Activated T-cell treated with anti-CD3 and anti-CD28 coated beads for 1 hour (primary cell): ENCODE data around the gene FAM222B.
A peak's percentile ranks its signal among the peaks of the same experiment; 100 is the strongest.
"Not testable (repeated sequence)": the region's sequence is repeated elsewhere in the genome, so short reads cannot be mapped to it uniquely, and the experiment has no call there.

Experiments
- DNase-seq: peaks from one replicate; pipeline ENCODE4 v3.0.0-alpha.2; 2020; ENCODE audit warnings: low read depth

Gene FAM222B

DNA sequence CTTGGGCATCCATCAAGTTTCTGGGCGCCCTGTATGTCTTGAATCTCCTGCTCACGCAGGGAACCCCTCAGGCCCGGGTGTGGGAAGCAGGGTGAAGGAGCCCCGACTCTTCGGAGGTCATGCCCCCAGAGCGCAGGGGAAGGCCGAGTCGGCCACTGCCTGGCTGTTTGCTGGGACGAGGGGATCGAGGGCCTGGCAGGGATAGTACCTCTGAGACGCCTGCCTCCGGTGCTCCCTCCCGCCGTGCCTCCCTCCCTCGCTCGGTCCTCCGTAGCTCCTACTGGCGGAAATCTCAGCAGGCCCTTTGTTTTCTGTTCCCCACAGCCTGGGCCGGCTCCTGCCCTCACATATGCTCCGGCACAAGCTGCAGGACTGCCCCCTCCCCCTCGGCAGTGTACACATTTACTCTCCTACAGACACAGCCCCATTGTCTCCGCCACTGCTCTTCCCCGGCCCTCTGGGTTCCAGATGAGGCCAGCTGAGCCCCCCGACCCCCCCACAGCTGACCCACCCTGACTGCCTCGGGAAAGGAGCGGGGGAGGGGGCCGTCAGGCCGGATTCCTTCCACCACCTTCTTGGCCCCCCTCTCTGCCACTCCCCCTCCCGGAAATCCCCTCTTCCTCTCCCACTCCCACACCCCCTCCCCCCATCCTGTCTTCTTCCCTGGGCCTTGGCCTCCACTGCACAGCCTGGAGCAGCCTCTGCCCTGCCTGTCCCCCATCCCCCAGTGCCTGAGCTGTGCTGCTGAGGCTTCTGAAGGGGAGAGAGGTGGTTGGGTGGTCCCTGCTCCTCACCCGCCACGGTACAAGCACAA is 97.4 kb downstream of the FAM222B start:
- no peak for DNase-seq

DNA sequence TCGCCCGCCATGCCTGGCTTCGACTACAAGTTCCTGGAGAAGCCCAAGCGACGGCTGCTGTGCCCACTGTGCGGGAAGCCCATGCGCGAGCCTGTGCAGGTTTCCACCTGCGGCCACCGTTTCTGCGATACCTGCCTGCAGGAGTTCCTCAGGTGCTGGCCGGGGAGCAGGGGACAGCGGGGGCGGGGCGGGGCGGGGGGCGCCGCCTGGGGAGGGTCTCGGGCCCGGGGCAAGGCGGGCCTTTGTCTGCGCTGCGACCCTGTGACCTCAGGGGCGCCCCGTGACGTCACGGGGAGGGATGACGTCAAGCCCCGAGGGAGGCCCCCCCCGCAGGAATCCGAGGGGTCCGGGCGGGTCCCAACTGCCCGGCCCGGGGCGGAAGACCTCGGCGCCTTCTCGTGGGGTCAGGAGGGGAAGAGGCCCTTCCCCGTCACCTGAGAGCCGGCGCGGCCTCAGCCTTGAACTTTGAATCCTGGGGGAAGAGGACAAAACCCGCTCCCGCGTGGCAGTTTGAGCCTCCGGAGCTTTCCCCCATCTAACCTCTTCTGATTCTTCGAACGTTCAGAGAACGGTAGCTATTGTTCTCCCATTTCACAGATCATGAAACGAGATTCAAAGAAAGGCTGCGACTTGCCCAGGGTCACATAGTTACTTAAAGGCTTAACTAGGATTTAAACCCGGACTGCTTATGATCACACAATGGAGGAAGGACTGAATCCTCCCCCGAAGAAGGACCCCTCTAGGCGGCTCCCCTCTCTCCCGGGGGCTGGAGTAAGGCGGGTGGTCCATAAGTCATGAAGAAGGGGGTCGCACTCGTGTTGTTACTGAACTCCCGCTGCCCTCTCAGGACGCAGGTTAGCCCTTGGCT is 98.3 kb downstream of the FAM222B start:
- DNase-seq, result peak; percentile 52

DNA sequence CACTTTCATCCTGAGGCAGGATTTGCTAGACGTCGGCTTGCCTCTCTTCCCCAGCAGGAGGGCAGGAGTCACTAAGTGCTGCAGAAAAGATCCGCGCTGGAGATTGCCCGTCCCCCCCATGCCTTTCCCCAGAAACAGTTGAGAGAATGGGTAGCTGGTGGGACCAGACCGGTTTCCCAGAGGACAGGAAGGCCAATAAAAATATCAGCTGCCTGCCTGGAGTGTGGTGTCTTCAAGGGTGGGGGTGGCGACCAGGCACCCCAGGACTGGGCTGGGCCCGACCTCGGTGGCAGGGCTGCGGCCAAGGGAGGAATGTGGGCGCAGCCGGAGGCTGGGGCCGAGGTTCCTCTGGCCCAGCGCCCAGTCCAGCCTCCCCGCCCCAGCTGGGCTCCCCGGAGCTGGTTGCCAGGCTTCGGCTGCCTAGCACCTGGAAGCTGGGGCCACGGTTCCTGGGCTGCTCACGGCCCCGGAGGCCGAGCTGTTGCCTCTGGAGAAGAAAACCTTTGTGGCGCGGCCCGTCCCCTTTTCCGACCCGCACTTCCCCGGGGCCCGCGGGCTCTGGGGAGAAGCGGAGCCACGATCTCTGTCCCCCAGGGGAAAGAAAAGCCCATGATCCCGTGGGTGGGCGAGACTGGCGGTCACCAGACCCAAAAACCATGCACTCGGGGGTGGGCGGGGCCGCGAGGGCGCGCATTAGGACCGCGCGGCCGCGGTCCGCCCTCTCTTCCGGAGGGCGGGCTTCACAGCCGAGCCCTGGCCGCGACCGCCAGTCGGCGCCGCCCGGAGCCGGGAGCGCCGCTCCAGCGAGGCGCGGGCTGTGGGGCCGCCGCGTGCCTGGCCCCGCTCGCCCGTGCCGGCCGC is 99.1 kb downstream of the FAM222B start, which contains the start of gene TRAF4:
TSS of gene TRAF4 (plus strand) at position 769 of the 861 bp plus-strand sequence. CDS start 102 bp downstream, outside the sequence.
- peak; percentile 69 for DNase-seq

DNA sequence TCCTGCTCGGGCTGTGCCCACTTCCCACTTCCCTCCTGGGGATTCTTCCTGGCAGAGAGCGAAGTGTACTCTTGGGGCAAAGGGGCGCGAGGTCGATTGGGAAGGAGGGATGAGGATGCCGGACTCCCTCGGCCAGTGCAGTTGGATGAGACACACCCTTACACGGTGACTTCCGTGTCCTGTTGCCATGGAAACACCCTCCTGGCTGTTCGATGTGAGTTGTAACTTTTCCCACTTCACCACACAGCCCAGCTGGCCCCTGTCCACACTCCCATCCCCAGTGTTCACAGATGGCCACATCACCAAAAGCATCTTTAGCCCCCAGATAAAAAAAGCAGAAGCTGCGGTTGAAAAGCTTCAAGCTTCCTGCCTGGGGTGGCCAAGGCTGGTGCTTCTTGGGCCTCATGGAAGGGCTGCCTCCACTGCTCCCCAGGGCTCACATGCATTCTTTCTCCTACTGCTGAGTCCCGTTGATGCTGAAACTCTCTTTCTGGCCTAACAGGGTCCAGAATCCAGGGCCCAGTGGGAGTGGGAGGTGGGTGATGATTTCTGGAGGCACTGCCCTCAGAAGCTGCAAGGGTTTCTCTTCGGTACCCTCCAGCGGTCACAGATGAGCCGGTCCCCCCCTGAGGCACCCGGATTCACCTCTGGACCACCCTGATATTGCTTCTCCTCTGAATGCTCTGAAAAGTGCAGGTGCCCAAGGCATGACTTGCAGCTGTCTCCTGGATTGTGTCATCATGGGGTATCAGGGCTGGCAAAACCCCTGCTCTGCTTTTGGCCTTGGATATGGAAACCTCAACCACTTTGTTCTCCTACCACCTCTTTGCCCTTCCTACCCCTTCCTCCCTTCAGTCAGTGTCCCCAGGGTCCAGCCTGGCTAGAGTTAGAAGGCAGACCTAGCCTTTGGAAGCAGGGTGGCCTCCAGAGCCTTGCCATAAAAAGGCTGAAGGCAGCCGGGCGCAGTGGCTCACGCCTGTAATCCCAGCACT is 100.9 kb downstream of the FAM222B start:
- no peak for DNase-seq

DNA sequence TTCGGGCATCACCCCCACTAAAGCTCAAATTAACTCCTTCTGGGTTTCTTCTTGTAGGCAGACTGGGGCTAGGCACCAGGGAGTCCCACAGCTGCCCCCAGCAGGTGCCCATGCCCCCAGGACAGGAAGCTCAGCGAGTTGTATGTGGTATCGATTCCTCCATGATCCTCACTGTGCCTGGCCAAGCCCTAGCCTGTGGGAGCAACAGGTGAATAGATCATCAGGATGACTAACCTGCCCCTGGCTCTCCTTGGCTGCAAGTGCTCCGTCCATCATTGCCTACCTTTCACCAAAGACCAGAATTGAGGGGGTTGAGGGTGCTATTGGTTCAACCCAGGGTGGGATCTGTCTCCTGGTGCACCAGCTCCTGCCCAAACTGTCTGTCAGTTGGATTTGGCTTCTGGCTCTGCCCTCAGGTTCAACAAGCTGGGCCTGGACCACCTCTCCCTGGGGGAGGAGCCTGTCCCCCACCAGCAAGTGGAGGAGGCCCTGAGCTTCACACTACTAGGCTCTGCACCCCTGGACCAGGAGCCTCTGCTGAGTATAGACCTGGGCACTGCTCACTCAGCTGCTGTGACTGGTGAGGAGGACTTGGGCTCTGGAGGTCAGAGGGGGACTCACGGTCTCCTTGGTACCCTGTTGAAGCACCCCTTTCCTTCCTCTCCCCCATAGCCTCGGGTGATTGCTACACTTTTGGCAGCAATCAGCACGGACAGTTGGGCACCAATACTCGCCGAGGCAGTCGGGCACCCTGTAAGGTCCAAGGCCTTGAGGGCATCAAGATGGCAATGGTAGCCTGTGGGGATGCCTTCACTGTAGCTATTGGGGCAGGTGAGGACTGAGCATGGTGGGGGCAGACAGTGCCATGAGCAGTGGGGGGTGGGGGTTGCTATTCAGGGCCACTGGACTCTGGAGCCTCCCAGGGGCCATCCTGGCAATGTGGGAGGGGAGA is 101.9 kb downstream of the FAM222B start:
- DNase-seq, result no peak

DNA sequence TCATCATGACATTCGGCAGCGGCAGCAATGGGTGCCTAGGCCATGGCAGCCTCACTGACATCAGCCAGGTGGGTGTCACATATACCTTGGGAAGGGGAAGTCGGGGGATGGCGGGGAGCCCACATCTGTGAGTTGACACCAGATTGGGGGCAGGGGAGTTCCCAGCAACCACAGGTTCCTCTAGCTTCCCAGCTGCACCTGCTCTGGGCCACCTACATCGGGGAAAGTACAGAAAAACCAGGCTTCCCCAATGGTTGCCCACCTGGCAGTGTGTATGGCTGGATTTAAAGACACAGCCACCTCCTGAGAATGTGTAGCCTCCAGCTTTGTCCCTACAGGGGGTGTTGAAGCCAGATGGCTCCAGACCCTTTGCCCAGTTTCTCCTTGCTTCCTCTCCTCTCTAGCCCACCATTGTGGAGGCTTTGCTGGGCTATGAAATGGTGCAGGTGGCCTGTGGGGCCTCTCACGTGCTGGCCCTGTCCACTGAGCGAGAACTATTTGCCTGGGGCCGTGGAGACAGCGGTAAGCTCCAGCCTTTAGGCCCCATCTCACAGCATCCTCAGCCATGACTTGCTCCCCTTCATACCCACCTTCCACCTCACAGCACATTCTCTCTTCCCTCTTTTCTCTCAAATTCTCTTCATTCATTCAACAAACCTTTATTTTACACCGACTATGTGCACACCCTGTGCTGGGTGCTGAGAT is 103.8 kb downstream of the FAM222B start:
- peak; percentile 16 for DNase-seq

DNA sequence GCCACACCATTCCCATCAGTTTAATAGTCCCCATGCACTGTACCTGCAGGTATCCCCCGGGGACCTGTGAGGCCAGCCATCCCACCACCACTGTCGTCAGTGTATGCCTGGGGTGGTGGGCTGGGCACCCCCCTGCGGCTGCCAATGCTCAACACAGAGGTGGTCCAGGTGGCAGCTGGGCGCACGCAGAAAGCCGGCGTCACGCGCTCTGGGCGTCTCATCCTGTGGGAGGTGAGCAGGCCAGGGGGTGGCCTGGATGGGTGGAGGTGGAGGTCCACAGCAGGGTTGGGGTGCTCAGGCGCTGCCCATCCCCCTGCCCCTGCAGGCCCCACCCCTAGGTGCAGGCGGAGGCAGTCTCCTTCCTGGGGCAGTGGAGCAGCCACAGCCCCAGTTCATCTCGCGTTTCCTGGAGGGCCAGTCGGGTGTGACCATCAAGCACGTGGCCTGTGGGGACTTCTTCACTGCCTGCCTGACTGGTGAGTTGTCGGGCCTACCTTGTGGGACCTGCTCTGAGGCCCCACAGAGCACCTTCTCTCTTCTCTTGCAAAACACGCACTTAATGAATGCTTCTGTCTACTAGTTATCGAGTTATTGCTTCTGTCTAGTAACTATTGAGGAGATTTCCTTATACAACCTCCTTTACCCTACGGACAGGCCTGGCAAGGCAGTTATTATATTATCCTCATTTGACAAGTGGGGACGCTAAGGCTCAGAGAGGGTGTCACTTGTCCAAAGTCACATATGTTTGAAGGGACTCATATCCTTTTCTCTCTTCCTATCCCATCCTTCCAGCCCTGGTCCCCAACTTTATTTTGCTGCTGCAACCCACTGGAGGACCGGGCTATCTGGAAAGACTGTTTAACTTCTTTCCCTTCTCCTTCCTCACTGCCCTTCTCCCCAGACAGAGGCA is 104.6 kb downstream of the FAM222B start:
- DNase-seq, result no peak

DNA sequence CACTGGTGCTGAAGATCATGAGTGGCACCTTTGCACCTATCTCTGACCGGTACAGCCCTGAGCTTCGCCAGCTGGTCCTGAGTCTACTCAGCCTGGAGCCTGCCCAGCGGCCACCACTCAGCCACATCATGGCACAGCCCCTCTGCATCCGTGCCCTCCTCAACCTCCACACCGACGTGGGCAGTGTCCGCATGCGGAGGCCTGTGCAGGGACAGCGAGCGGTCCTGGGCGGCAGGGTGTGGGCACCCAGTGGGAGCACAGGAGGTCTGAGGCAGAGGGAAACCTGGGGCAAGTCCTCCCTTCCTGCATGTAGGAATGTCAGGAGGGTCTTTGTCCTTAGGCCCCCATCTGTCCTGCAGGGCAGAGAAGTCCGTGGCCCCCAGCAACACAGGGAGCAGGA is 105.3 kb downstream of the FAM222B start:
- DNase-seq, result no peak

DNA sequence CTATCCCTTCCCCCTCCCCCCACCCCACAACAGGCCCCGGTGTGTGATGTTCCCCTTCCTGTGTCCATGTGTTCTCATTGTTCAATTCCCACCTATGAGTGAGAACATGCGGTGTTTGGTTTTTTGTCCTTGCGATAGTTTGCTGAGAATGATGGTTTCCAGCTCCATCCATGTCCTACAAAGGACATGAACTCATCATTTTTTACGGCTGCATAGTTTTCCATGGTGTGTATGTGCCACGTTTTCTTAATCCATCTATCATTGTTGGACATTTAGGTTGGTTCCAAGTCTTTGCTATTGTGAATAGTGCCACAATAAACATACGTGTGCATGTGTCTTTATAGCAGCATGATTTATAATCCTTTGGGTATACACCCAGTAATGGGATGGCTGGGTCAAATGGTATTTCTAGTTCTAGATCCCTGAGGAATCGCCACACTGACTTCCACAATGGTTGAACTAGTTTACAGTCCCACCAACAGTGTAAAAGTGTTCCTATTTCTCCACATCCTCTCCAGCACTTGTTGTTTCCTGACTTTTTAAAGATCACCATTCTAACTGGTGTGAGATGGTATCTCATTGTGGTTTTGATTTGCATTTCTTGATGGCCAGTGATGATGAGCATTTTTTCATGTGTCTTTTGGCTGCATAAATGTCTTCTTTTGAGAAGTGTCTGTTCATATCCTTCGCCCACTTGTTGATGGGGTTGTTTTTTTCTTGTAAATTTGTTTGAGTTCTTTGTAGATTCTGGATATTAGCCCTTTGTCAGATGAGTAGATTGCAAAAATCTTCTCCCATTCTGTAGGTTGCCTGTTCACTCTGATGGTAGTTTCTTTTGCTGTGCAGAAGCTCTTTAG is 106.4 kb downstream of the FAM222B start:
- DNase-seq, result not testable (repeated sequence)

DNA sequence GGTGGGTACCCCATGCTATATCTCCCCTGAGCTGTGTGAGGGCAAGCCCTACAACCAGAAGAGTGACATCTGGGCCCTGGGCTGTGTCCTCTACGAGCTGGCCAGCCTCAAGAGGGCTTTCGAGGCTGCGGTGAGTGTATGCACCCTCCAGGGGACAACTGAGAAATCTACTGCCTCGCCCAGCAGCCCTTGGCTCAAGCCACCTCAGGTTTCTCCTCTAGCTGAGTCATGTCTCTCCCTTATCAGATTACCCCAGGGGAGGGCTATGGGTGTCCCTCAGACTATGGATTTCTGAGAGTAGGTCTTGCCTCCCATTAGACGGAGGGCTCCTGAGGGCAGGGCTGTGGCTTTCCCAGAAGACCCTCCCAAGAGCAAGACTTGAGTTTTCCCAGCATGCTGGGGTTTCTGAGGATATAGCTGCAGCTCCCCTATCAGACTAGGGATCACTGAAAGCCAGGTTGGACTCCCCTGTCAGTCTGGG is 107.3 kb downstream of the FAM222B start:
- no peak for DNase-seq

DNA sequence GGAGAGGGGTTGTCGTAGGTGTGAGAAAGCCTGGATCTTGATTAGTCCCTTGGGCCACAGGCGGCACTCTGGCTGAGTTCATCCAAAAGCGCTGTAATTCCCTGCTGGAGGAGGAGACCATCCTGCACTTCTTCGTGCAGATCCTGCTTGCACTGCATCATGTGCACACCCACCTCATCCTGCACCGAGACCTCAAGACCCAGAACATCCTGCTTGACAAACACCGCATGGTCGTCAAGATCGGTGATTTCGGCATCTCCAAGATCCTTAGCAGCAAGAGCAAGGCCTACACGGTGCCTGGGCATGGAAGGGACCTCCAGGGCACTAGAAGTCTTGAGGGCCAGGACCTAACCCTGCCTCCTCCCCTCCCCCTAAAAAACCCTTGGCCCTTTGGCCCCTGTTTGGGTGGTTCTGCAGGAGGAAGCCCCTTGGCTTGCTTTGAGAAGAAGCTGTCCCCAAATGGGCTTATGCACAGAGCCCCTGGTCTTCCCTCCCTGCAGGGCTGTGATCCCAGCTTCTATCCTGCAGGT is 107.8 kb downstream of the FAM222B start:
- DNase-seq, result no peak

DNA sequence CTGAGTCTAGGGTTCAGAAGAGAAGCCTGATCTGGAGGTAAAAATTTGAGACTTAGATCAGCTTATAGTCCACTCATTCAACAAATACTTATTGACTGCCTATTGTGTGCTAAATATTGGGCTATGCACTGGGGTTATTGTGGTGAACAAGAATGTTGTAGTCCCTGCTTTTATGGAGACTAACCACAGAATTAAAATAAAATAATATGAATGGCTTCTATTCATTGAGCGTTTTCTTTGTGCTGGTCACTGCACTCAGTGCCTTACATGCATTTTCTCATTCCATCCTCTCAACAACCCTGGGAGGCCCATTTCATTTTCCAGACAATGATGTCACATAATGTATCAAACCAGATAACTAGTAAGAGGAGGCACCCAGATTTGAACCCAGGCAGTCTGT is 109.2 kb downstream of the FAM222B start:
- DNase-seq, result no peak

DNA sequence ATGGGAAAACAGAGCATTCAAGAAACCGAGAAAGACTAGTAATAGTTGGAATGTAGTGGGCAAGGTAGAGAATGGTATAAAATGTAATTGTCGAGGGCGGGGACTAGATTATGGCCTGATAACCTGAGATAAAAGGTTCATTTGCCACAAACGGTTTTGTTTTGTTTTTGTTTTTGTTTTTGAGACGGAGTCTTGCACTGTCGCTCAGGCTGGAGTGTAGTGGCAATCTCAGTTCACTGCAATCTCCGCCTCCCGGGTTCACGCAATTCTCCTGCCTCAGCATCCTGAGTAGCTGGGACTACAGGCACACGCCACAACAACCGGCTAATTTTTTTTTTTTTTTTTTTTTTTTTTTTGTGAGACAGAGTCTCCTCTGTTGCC is 112.7 kb downstream of the FAM222B start:
- no peak for DNase-seq

DNA sequence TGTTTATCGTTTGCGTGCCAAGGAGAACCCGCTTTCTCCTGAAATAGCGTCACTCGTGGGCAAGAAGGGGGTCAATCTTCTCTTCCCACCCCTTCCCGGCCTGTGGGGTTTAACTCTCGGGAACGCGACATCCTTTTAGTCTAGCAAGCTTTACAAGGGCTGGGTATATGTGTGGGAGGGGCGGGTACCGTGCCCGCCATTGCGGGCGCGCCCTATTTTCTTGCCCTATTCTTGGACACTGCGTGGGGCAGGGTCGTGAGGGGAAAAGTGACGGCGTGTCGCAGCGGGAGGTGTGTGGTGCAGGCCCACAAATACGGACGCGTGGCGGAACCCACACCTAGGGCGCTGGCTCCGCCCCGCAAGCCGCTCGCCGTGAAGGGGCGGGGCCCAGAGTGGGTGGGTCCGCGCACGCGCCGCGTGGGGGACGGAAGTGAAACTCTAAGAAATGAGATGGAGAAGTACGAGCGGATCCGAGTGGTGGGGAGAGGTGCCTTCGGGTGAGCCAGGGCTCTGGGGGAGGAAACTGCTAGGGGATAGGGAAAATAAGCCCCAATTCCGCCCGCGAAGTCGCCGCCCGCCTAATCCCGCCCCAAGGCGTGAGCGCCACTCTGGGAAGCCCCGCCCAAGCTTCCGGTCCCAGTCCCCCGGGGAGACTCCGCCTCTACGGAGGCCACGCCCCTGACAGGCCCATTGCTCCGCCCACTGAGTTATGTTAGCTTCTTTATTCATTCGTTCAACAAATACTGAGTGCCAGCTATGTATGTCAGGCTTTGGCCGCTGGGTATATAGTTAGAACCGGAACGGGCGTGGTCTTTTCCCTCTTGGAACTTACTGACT is 114.0 kb downstream of the FAM222B start, which contains the start of gene NEK8:
TSS of gene NEK8 (plus strand) at position 425 of the 837 bp plus-strand sequence. CDS start at position 451, 26 bp downstream.
- peak; percentile 97 for DNase-seq
